HCT116 (cell line): Measurements from ENCODE around the gene TLE5. TPM values are rescaled to one million over a fixed set of nuclear protein-coding genes. Genes with fewer than 3 reads are reported as not detected.

Experiments
- ATAC-seq: fragments of 200-7000 bp; cut with Tn5 transposase; 2 replicates; pipeline ENCODE4 v1.9.1; 2020; ENCODE audit warnings: mild to moderate bottlenecking, moderate library complexity
- BruUV-seq: library from RNA; stranded (reverse); fragments of 400-500 nt; replicated peaks from 2 replicates; lab custom pipeline; 2021; lab: Mats Ljungman, UMichigan
- CTCF ChIA-PET: fragments of 300-600 bp; sonication (Branson Sonifier 250); formaldehyde crosslinking; loops from one replicate; lab custom pipeline; 2021; ENCODE audit warnings: antibody characterized with exemption; lab: Charles Lee
- POLR2A ChIA-PET: fragments of 300-600, 350-600 bp; sonication (Branson Sonifier 250); formaldehyde crosslinking; loops from one replicate; lab custom pipeline; 2021; ENCODE audit warnings: antibody characterized with exemption; lab: Charles Lee
- RAD21 ChIA-PET, 2 experiments: fragments of 300-600 bp; sonication (Branson Sonifier 250); formaldehyde crosslinking; loops; one replicate each; lab custom pipeline; 2023; ENCODE audit warnings: low total read pairs in 2 of 2; ENCODE audit not compliant: uncharacterized antibody in 2 of 2, unreplicated experiment in 2 of 2, low non-redundant PET in 1 of 2; lab: Charles Lee
- DNase-seq: peaks from one replicate; pipeline ENCODE4 v3.0.0-alpha.2; 2010; ENCODE audit warnings: low read depth, low spot score
- H2AFZ ChIP-seq: fragments of 200-600 bp; shearing (Covaris generic), sonication (generic); 2 replicates; pipeline ENCODE4 v1.6.1; 2017; ENCODE audit warnings: low read depth, mixed run types, mixed read lengths, antibody characterized with exemption, low read length; ENCODE audit not compliant: poor library complexity, severe bottlenecking
- H3K27ac ChIP-seq: 2 replicates; pipeline ENCODE4 v1.5.1; 2012; ENCODE audit warnings: low read depth, low read length
- H3K27me3 ChIP-seq: fragments of 200-600 bp; sonication (generic); 2 replicates; pipeline ENCODE4 v1.6.1; 2016; ENCODE audit warnings: mixed run types, low read length, mixed read lengths; ENCODE audit not compliant: insufficient read depth
- H3K36me3 ChIP-seq, 2 experiments: fragments of 200-500 bp in 1 of 2; fragments of 200-600 bp in 1 of 2; sonication (Bioruptor generic) in 1 of 2; sonication (generic) in 1 of 2; 2 replicates each; pipeline versions ENCODE4 v1.5.1 to v1.6.1; 2014 to 2016; ENCODE audit warnings: low read length in 2 of 2, inconsistent platforms in 1 of 2, mixed read lengths in 1 of 2, mixed run types in 1 of 2; ENCODE audit not compliant: insufficient read depth in 2 of 2, control insufficient read depth in 1 of 2
- H3K4me1 ChIP-seq, 2 experiments: fragments of 200-600 bp in 1 of 2; sonication (generic) in 1 of 2; 2 replicates each; pipeline versions ENCODE4 v1.5.1 to v1.6.1; 2012 to 2017; ENCODE audit warnings: low read length in 2 of 2, inconsistent platforms in 1 of 2, mild to moderate bottlenecking in 1 of 2, mixed read lengths in 1 of 2, mixed run types in 1 of 2, moderate library complexity in 1 of 2; ENCODE audit not compliant: insufficient read depth in 2 of 2, control insufficient read depth in 1 of 2
- H3K4me2 ChIP-seq: fragments of 200-600 bp; sonication (generic); 2 replicates; pipeline ENCODE4 v1.6.1; 2017; ENCODE audit warnings: mixed run types, low read length, mixed read lengths
- H3K4me3 ChIP-seq, 2 experiments: fragments of 200-600 bp in 1 of 2; sonication (generic) in 1 of 2; replicated peaks in 1 of 2; 2 replicates each; pipeline ENCODE4 v1.5.1; 2011 to 2016; ENCODE audit warnings: low read length in 2 of 2, control low read depth in 1 of 2, low read depth in 1 of 2, mild to moderate bottlenecking in 1 of 2, mixed read lengths in 1 of 2, mixed run types in 1 of 2
- H3K79me2 ChIP-seq: fragments of 200-600 bp; sonication (generic); 2 replicates; pipeline ENCODE4 v1.6.1; 2017; ENCODE audit warnings: mild to moderate bottlenecking, mixed run types, low read length, moderate library complexity, mixed read lengths; ENCODE audit not compliant: insufficient read depth
- H3K9ac ChIP-seq: fragments of 200-600 bp; sonication (generic); 2 replicates; pipeline ENCODE4 v1.6.1; 2016; ENCODE audit warnings: low read length, mixed read lengths
- H3K9me2 ChIP-seq: fragments of 200-600 bp; sonication (generic), shearing (Covaris generic); 2 replicates; pipeline ENCODE4 v1.6.1; 2017; ENCODE audit warnings: mixed run types, mild to moderate bottlenecking, moderate library complexity; ENCODE audit not compliant: insufficient read depth
- H3K9me3 ChIP-seq, 2 experiments: fragments of 200-500 bp in 1 of 2; fragments of 200-600 bp in 1 of 2; sonication (Bioruptor generic) in 1 of 2; sonication (generic) in 1 of 2; 2 replicates each; pipeline ENCODE4 v1.6.1; 2014 to 2017; ENCODE audit warnings: low read length in 2 of 2, mixed read lengths in 2 of 2, inconsistent platforms in 1 of 2, low read depth in 1 of 2, mild to moderate bottlenecking in 1 of 2, mixed run types in 1 of 2, moderate library complexity in 1 of 2; ENCODE audit not compliant: control insufficient read depth in 1 of 2, insufficient read depth in 1 of 2
- H4K20me1 ChIP-seq: fragments of 200-600 bp; sonication (generic), shearing (Covaris generic); 2 replicates; pipeline ENCODE4 v1.6.1; 2017; ENCODE audit warnings: mixed run types, mild to moderate bottlenecking, moderate library complexity; ENCODE audit not compliant: insufficient read depth
- CBX3 ChIP-seq: IDR thresholded peaks from 2 replicates; pipeline ENCODE4 v1.6.1; 2012; ENCODE audit warnings: low read depth
- CTCF ChIP-seq, 3 experiments: fragments of 200-600 bp in 1 of 3; sonication (generic) in 1 of 3; IDR thresholded peaks in 2 of 3; conservative IDR thresholded peaks in 1 of 3; 2 replicates each; pipeline ENCODE4 v1.5.1; 2012 to 2017; ENCODE audit warnings: low read depth in 2 of 3, low read length in 2 of 3, antibody characterized with exemption in 1 of 3, borderline replicate concordance in 1 of 3, control low read depth in 1 of 3, mild to moderate bottlenecking in 1 of 3, mixed read lengths in 1 of 3, mixed run types in 1 of 3, moderate library complexity in 1 of 3; ENCODE audit not compliant: insufficient read depth in 1 of 3
- SRF ChIP-seq: IDR thresholded peaks from 2 replicates; pipeline ENCODE4 v1.6.1; 2012; ENCODE audit warnings: low read depth
- ZNF274 ChIP-seq: fragments of 200-500 bp; sonication (Bioruptor generic); IDR thresholded peaks from 2 replicates; pipeline ENCODE4 v1.6.1; 2014; ENCODE audit warnings: mild to moderate bottlenecking, low read depth, low read length, inconsistent platforms
- intact Hi-C: fragments of 100-400 bp; cut with micrococcal nuclease; formaldehyde crosslinking; loops from 2 replicates; pipeline ENCODE4 v1.10.0; 2022
- total RNA-seq: library from RNA; stranded (reverse); gene quantifications from one replicate; pipeline ENCODE4 v1.2.1, GENCODE V29; 2021; ENCODE audit not compliant: unreplicated experiment

TLE5 gene
- total RNA-seq, 1 experiment from 2014 or later = 263 TPM

- CTCF ChIA-PET = interaction anchor here (0.6 to 2.4 kb wide), 18 partner anchors 8 to 460 kb away, joined by 3 to 24 read pairs (median 4); no protein-coding TSS in a partner anchor
- no TSS peak for BruUV-seq
- no peak overlapping the region for H3K4me3 ChIP-seq
- no peak overlapping the region for H3K9ac ChIP-seq
- no peak overlapping the region for H3K27ac ChIP-seq
- POLR2A ChIA-PET = interaction anchor here (0.5 kb wide), 1 partner anchor 21 kb away, joined by 3 read pairs; no protein-coding TSS in a partner anchor
- H4K20me1 ChIP-seq = no peaks in the 10 kb centered on the region
- DNase-seq (no peak), ATAC-seq (peak; percentile 77)
- peaks cover 3 to 5% of the 10 kb centered on the region in 2 experiments; a peak in 3 of 4 replicates for H3K4me1 ChIP-seq
- no peaks in the 10 kb centered on the region for H3K9me2 ChIP-seq
- intact Hi-C loops = no loop called here
- H3K36me3 ChIP-seq = no peaks in the 10 kb centered on the region
- peak; percentile 49 to 95 (median 89); a peak in 5 of 6 replicates for TF ChIP-seq CTCF (IDR thresholded peaks at IDR 0.05 in 2 of 3, conservative IDR thresholded peaks at IDR 0.05 in 1 of 3; ENCODE audit: borderline replicate concordance in 1 of 3, insufficient read depth in 1 of 3, low read depth in 2 of 3, low read length in 2 of 3)
- TF ChIP-seq ZNF274 = no peak
- no peak for TF ChIP-seq CBX3
- no peak overlapping the region for H3K4me2 ChIP-seq
- H3K27me3 ChIP-seq = no peaks in the 10 kb centered on the region
- RAD21 ChIA-PET = interaction anchor here in 1 of 2 experiments (1.1 kb wide), 1 partner anchor 146 kb away, joined by 3 read pairs; no protein-coding TSS in a partner anchor
- peaks cover 78% of the 10 kb centered on the region for H3K79me2 ChIP-seq
- no peak overlapping the region for H2AFZ ChIP-seq
- no peaks in the 10 kb centered on the region for H3K9me3 ChIP-seq
These were observed 46.5 kb upstream of the TLE5 start for GRCh38 chr19:3108775-3109174.

- ChIA-PET POLR2A (no interaction called here), CTCF (interaction anchor here (1.6 to 2.4 kb wide), 3 partner anchors 15 to 21 kb away, joined by 4 to 24 read pairs (median 8); no protein-coding TSS in a partner anchor), RAD21 (no interaction called here)
- no peak overlapping the region for H3K9ac ChIP-seq
- H2AFZ ChIP-seq = no peak overlapping the region
- peaks cover 7 to 10% of the 10 kb centered on the region in 2 experiments for H3K4me1 ChIP-seq
- H3K9me3 ChIP-seq = no peaks in the 10 kb centered on the region
- BruUV-seq = no TSS peak
- H3K4me3 ChIP-seq = no peak overlapping the region
- no peak for TF ChIP-seq SRF
- no peaks in the 10 kb centered on the region for H3K9me2 ChIP-seq
- intact Hi-C loops = no loop called here
- no peaks in the 10 kb centered on the region for H4K20me1 ChIP-seq
- ATAC-seq (no peak), DNase-seq (no peak)
- no peaks in the 10 kb centered on the region for H3K36me3 ChIP-seq
- H3K27ac ChIP-seq = no peak overlapping the region
- H3K79me2 ChIP-seq = peaks cover 78% of the 10 kb centered on the region
- H3K4me2 ChIP-seq = no peak overlapping the region
- H3K27me3 ChIP-seq = no peaks in the 10 kb centered on the region
These were observed 45.4 kb upstream of the TLE5 start for GRCh38 chr19:3107658-3108057.
